GM21367 (cell line): ENCODE measurements around the gene APOL6.

Experiments
- ATAC-seq: cut with Tn5 transposase; IDR thresholded peaks from one replicate; pipeline ENCODE4 v1.9.1; 2021; ENCODE audit not compliant: unreplicated experiment

The APOL6 gene, protein sequence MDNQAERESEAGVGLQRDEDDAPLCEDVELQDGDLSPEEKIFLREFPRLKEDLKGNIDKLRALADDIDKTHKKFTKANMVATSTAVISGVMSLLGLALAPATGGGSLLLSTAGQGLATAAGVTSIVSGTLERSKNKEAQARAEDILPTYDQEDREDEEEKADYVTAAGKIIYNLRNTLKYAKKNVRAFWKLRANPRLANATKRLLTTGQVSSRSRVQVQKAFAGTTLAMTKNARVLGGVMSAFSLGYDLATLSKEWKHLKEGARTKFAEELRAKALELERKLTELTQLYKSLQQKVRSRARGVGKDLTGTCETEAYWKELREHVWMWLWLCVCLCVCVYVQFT

DNA sequence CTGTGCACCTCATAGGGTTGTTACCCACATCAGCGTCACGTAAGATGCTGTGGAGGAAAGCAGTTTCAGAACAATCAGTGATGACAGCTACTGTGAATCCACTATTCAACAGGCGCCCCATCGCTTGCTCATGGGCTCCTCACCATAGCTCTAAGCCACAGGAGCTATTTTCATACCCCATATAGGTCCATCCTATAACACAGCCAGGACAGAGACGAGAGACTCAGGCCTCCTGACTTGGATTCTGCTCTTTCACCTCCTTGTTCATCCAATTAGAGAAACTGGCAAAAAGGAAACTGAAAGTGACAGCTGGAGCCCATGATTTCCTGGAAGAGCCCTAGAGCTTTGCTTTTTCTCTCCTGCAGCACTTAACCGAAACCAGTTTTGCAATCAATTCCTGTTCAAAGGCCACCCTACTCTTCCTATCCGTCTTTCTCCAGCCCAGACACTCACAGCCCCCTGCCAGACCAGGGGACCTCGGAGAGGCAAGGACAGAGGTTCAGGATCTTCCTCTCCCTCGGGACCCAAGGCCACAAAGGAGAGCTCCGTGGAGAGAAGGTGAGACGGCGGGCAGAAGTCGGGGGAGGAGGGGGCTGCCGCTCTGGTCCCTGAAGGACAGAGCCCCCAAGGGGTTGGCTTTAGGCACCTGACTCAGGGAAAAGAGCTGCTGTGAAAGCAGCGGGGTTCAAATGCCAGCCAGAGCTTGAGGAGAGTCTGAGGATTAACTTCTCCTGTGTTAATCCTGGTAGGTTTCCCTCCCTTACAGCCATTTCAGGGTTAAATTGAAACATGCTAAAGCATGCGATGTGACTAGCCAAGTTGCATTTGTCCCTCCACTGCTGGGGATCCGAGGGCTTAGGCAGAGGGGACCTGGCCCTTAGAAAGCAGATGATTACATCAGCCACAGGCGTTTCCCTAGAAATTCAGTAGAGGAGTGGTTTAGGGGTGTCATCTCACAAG is at the start of gene APOL6:
APOL6 (plus strand) TSS at position 381 of the 960 bp plus-strand sequence. CDS start 7,980 bp downstream, outside the sequence.
- ATAC-seq: no peak

GRCh38 chr22:35599364-35599763 is 48.9 kb upstream of the APOL6 start:
- no peak for ATAC-seq

- no peak for ATAC-seq
These were observed 47.8 kb upstream of the APOL6 start for GRCh38 chr22:35600476-35600875.

DNA sequence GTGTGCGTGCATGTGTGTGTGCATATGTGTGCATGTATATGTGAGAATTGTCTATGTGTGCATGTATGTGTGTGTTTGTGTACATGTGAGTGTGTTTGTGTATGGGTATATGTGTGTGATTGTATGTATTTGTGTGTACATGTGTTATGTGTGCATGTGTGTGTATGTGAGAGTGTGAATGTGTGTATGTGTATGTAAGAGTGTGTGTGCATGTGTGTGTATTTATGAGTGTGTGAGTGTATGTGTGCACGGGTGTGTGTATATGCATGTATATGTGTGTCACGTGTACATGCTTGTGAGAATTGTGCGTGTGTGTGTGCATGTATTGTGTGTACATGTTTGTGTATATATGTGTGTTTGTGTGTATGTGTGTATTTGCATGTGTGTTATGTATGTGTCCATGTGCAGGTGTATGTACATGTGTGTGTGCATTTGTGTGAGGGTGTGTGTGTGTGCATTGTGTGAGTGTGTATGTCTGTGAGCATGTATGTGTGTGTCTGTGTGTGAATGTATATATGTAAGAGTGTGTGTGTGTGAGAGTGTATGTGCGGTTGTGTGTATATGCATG is 47.1 kb upstream of the APOL6 start:
- no peak for ATAC-seq

GRCh38 chr22:35601743-35602615 is 46.3 kb upstream of the APOL6 start:
- no peak for ATAC-seq

DNA sequence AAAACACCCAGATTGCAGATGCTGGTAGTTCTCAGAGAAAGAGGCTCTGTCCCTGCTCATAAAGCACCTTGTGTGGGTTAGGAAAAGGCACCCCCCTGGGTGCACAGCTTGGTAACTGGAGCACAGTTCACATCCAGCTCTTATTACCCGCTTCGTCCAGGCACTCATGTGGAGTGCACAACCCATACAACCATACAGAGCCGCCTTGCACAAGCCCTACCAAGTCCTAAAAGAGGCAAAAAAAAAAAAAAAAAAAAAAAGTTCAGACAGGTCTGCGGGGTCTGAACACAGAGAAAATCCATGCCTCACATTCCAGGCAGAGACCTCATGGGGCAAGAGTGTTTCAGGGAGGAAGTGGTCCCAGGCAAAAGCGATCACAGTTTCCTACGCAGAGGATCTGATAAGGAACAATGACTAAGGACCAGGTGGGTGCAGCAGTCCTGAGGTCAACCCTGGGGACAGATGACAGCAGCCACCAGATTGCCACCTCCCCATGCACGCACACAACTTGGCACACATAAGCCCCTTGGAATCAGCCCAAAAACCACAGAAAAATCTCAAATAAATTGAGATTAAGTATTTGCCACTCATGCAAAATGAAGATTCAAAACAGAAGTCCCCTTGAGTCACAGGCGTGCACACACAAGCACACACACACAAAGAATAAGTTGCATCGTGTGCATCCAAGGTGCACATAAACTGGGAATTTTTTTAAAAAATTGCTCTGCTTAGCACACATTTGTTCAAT is 43.5 kb upstream of the APOL6 start:
- ATAC-seq: no peak

DNA sequence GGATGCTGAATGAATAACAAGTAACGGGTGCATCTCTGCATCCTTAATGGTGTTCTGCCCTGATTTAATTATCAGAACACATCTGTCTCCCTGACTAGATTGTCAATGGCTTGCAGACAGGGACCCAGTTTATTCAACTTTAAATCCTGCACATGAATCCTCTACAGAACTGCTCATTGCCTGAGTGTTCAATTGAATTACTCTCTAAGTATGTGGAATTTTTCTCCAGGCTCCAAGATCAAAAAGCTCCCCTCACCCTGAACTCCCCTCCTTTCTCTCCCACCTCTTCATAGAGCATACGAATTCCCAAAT is 42.9 kb upstream of the APOL6 start:
- no peak for ATAC-seq

- no peak for ATAC-seq
These were observed 42.3 kb upstream of the APOL6 start for GRCh38 chr22:35605851-35606481.

DNA sequence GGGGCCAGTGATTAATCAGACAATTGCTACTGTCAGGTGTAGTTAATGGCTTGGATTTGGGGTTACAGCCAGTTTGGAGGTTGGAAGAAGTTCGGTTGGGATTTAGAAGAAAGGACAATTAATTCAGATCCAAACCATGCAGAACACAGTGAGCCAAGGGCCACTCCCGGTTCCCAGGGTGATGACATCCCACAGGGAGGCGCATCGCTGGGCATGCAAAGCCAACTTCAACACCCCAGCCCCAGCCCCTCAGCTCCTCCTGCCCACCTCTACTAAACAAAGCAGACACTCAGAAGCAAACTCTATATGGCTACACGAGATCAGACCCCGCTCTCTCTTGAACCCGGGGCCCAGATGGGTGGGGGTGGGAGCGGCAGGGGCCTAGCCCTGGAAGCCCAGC is 41.3 kb upstream of the APOL6 start:
- no peak for ATAC-seq

DNA sequence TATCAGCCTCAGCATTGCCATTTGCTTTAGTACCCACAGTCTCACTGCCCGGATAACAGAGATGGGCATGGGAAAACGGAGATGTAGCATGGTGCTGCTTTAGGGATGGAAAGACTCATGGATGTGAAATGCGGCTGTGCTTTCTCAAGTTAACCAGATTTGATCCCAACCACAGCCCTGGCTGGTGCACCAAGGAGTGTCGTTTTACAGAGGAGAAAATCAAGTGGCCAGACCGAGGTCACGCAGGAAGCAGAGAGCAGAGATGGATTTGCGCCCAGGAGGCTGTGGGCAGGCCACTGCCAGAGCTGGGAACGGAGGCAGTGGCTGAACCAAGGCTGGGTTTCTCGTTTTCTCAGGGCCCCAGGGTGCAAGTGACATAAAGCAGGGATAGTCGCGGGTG is 40.2 kb upstream of the APOL6 start:
- ATAC-seq: no peak

- no peak for ATAC-seq
These were observed 39.0 kb upstream of the APOL6 start for GRCh38 chr22:35609261-35609660.

DNA sequence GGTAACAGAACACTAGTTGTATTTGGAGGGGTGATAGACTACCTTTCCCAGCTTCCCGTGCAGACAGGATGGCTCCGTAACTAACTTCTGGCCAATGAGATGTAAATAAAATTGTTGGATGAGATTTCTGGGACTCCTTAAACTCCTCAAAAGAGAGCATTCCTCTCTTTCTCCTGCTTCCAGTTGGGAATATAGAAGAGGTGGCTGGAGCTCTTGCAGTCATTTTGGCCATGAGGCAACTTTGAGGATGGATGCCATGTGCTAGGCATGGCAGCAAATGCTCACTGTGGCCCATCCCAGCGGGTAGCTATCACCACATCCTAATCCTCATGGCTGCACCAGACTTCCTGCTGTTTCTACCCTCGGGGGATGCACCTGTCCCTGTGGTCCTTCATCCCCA is 38.5 kb upstream of the APOL6 start:
- no peak for ATAC-seq

DNA sequence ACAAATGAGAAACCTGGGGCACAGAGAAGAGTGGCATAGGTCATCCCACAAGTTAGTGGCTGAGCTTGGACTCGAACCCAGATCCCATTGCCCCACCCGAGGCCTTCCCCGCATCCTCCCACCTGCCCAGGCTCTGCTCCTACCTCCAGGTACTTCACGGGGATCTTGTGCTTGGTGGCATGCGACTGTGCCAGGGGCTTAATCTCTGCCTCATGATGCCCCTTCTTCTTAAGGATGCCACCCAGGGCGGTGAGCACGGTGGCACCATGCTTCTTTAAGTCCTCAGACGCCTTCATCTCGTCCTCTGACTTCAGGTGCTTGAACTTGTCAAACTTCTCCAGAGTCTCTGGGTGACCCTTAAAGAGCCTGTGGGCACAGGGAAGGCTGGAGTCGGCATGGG is 37.5 kb upstream of the APOL6 start:
- ATAC-seq: no peak

DNA sequence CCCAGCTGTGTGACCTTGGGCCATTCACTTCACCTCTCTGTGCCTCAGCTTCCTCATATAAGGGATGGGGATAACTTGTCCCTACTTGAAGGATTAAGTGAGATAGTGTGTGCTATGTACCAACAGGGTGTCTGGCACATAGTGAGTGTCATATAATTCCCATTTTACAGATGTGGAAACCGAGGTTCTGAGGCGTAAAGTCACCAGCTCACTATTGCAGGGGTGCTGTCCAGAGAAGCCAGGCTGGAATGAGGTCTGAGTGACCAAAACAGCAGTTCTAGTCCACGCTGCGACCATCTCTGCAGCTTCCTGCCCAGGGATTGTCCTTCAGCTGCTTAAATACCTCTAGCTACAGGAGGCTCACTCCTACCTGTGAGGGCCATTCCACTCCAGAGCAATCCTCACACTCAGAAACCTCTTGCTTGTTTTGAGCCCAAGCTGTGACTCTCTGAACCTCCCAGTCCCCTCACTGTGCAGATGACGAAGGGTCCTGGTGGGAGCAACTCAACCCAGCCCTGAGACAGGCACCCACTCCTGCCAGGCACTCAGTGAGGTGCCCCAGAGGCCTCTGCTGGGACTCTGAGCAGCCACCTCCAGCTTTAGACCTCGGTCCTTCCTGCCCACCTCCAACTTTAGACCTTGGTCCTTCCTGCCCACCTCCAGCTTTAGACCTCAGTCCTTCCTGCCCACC is 36.9 kb upstream of the APOL6 start:
- ATAC-seq: no peak

- ATAC-seq: no peak
These were observed 36.2 kb upstream of the APOL6 start for GRCh38 chr22:35611891-35612576.

- no peak for ATAC-seq
These were observed 35.3 kb upstream of the APOL6 start for GRCh38 chr22:35612903-35613302.

- no peak for ATAC-seq
These were observed 33.8 kb upstream of the APOL6 start for GRCh38 chr22:35614404-35614803.

DNA sequence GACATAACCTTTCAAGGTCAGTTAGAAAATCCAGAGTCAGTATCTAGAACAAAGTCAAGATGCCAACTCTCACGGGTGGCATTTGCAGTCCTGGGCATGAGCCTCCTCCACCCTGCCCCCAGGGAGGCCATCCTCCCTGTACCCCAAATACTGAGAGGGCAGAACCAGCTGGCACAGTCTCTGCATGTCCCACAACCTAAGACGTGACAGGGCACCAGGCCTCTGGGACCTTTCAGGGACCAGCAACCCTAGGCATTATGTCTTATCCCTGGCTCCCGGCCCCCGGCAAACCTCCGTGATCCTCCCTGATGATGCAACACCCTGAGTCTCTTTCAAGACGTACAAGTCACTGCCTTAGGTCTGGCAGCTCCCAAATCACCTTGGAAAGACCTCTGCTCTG is 33.1 kb upstream of the APOL6 start:
- no peak for ATAC-seq

DNA sequence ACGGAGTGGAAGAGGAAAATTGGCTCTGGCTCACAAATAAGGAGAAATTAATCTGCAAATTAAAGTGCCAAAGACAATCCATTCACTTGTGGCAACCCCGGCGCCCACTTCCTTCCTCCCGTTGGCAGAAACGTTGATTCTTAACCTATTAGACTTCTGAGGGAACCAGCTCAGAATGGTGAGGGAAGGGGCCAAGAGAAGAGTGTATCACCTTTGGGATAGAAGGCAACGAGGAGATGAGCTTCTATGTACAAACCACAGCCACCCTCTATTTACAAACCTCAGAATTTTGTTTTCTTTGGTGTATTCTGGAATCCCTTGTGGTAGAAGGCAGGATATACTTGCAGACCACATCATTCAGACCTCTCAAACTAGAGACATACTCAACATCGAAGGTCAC is 32.2 kb upstream of the APOL6 start:
- ATAC-seq: no peak
